GM23248 (cell line): ENCODE measurements around the gene CCND1. TPM values are rescaled to one million over a fixed set of nuclear protein-coding genes. Genes with fewer than 3 reads are reported as not detected.

Source experiments
- DNase-seq: peaks from one replicate; pipeline ENCODE4 v3.0.0-alpha.2; 2015
- H2AFZ ChIP-seq: fragments of 200-600 bp; sonication (generic); 2 replicates; pipeline ENCODE4 v1.6.1; 2016; ENCODE audit warnings: antibody characterized with exemption
- H3F3A ChIP-seq: fragments of 200-600 bp; sonication (generic); 2 replicates; pipeline ENCODE4 v1.6.1; 2016; ENCODE audit warnings: mild to moderate bottlenecking, antibody characterized with exemption, mixed run types; ENCODE audit not compliant: insufficient read depth
- H3K27ac ChIP-seq: fragments of 200-600 bp; sonication (generic); 2 replicates; pipeline ENCODE4 v1.5.1; 2016; ENCODE audit warnings: mild to moderate bottlenecking
- H3K27me3 ChIP-seq: fragments of 200-600 bp; sonication (generic); replicated peaks from 2 replicates; pipeline ENCODE4 v1.6.1; 2016; ENCODE audit warnings: mild to moderate bottlenecking; ENCODE audit not compliant: insufficient read depth
- H3K36me3 ChIP-seq: fragments of 200-600 bp; sonication (generic); 2 replicates; pipeline ENCODE4 v1.6.1; 2016; ENCODE audit warnings: low read depth, mild to moderate bottlenecking
- H3K4me1 ChIP-seq: fragments of 200-600 bp; sonication (generic); 2 replicates; pipeline ENCODE4 v1.6.1; 2016; ENCODE audit warnings: mild to moderate bottlenecking; ENCODE audit not compliant: insufficient read depth
- H3K4me2 ChIP-seq: fragments of 200-600 bp; sonication (generic); one replicate; pipeline ENCODE4 v1.6.1; 2016; ENCODE audit warnings: mild to moderate bottlenecking; ENCODE audit not compliant: unreplicated experiment
- H3K4me3 ChIP-seq: fragments of 200-600 bp; sonication (generic); 2 replicates; pipeline ENCODE4 v1.5.1; 2016; ENCODE audit warnings: mild to moderate bottlenecking
- H3K79me2 ChIP-seq: fragments of 200-600 bp; sonication (generic); 2 replicates; pipeline ENCODE4 v1.6.1; 2016; ENCODE audit warnings: mild to moderate bottlenecking; ENCODE audit not compliant: insufficient read depth
- H3K9ac ChIP-seq: fragments of 200-600 bp; sonication (generic); 2 replicates; pipeline ENCODE4 v1.6.1; 2016; ENCODE audit warnings: mild to moderate bottlenecking
- H3K9me2 ChIP-seq: fragments of 200-600 bp; sonication (generic); 2 replicates; pipeline ENCODE4 v1.6.1; 2016; ENCODE audit warnings: mixed run types, mild to moderate bottlenecking, moderate library complexity; ENCODE audit not compliant: insufficient read depth
- H3K9me3 ChIP-seq: fragments of 200-600 bp; sonication (generic); one replicate; pipeline ENCODE4 v1.6.1; 2017; ENCODE audit warnings: low read depth
- H4K20me1 ChIP-seq: fragments of 200-600 bp; sonication (generic); 2 replicates; pipeline ENCODE4 v1.6.0; 2016; ENCODE audit not compliant: insufficient read depth
- EZH2 ChIP-seq: fragments of 200-600 bp; sonication (generic); IDR thresholded peaks from 2 replicates; pipeline ENCODE4 v1.6.1; 2018; ENCODE audit warnings: antibody characterized with exemption, mild to moderate bottlenecking; ENCODE audit not compliant: insufficient read depth, poor library complexity, severe bottlenecking
- EZH2phosphoT487 ChIP-seq: fragments of 200-600 bp; sonication (generic); IDR thresholded peaks from 2 replicates; pipeline ENCODE4 v1.6.1; 2018; ENCODE audit warnings: antibody characterized with exemption, moderate library complexity, mild to moderate bottlenecking, low read depth; ENCODE audit not compliant: insufficient read depth
- WGBS, 2 experiments: methylation state at CpG; one replicate each; pipeline ENCODE4 v1.1.6; 2015 to 2017; ENCODE audit warnings: low lambda C conversion rate in 2 of 2, low coverage in 1 of 2; ENCODE audit errors: missing lambda C conversion rate in 2 of 2; 5-methylcytosine and 5-hydroxymethylcytosine counted together
- in situ Hi-C: fragments of 300-500 bp; cut with MboI; formaldehyde crosslinking; loops from 2 replicates; pipeline ENCODE4 v1.15.0; 2020
- polyA plus RNA-seq: library from polyadenylated mRNA; unstranded; fragments of >200 nt; fragmentation: Nextera tagmentation; extraction: Ambion mirVana; gene quantifications from 2 replicates; pipeline ENCODE4 v1.2.1, GENCODE V29; 2016
- total RNA-seq: library from RNA; depleted of rRNA; stranded (reverse); fragments of >200 nt; shearing (Covaris generic); gene quantifications from 2 replicates; pipeline ENCODE4 v1.2.3, GENCODE V29; 2014; rRNA removed

CCND1 gene
- total and polyA plus RNA-seq, 2 experiments from 2014 or later: 695 to 1,097 TPM

DNA sequence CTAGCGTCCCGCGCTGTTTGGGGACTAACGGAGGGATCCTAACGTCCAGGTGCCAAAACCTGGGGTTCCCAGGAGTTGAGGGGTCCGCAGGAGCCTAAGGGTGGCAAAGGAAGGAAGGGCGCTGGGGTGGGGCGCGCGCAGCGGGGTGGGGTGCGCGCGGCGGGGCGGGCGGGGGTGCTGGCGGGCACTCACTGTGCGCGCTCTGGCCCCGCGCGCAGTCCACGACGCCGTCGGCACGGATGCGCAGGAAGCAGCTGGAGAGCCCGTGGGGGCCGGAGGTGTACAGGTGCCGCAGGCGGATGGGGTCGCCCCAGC, 62.5 kb downstream of the CCND1 start:
- Histone ChIP-seq H3K27me3 (peaks cover 81% of the 10 kb centered on the region), H3K27ac (no peak overlapping the region), H3K4me1 (no peaks in the 10 kb centered on the region), H4K20me1 (no peaks in the 10 kb centered on the region), H3K9me2 (no peaks in the 10 kb centered on the region), H2AFZ (no peak overlapping the region), H3F3A (no peaks in the 10 kb centered on the region), H3K36me3 (no peaks in the 10 kb centered on the region), H3K9ac (no peak overlapping the region), H3K79me2 (no peaks in the 10 kb centered on the region), H3K4me2 (no peak overlapping the region), H3K9me3 (no peaks in the 10 kb centered on the region), H3K4me3 (no peak overlapping the region)
- TF ChIP-seq EZH2phosphoT487 (no peak), EZH2 (no peak)
- whole genome bisulfite sequencing, 2 experiments: 2 to 3% methylated on average over 11 to 32 of the region's 34 CpGs
- in situ Hi-C loops: no loop called here
- DNase-seq: no peak

Other genes starting within 250 kb of the CCND1 start
- gene LINC01488, start 159.5 kb upstream of the CCND1 start, total RNA-seq: not detected in 2 replicates
- not detected in 2 replicates for gene LINC01488, start 159.5 kb upstream of the CCND1 start, polyA plus RNA-seq
- gene LTO1, start 34.2 kb downstream of the CCND1 start, total RNA-seq: 20.6 and 37.3 TPM in 2 replicates
- 25.5 and 26.2 TPM in 2 replicates for gene LTO1, start 34.2 kb downstream of the CCND1 start, polyA plus RNA-seq
- not detected in 2 replicates for gene FGF19, start 62.9 kb downstream of the CCND1 start, total RNA-seq
- not detected in 2 replicates for gene FGF19, start 62.9 kb downstream of the CCND1 start, polyA plus RNA-seq
- not detected in 2 replicates for gene FGF4, start 134.2 kb downstream of the CCND1 start, total RNA-seq
- gene FGF4, start 134.2 kb downstream of the CCND1 start, polyA plus RNA-seq: not detected in 2 replicates
- gene FGF3, start 178.3 kb downstream of the CCND1 start, total RNA-seq: not detected in 2 replicates
- not detected in 2 replicates for gene FGF3, start 178.3 kb downstream of the CCND1 start, polyA plus RNA-seq